HCEC 1CT (cell line): ENCODE measurements around the gene MAGOH.
"Not testable (repeated sequence)": the region's sequence is repeated elsewhere in the genome, so short reads cannot be mapped to it uniquely, and the experiment has no call there.

ENCODE experiments used
- DNase-seq: peaks from one replicate; pipeline ENCODE4 v3.0.0-alpha.2; 2017

MAGOH gene

DNA sequence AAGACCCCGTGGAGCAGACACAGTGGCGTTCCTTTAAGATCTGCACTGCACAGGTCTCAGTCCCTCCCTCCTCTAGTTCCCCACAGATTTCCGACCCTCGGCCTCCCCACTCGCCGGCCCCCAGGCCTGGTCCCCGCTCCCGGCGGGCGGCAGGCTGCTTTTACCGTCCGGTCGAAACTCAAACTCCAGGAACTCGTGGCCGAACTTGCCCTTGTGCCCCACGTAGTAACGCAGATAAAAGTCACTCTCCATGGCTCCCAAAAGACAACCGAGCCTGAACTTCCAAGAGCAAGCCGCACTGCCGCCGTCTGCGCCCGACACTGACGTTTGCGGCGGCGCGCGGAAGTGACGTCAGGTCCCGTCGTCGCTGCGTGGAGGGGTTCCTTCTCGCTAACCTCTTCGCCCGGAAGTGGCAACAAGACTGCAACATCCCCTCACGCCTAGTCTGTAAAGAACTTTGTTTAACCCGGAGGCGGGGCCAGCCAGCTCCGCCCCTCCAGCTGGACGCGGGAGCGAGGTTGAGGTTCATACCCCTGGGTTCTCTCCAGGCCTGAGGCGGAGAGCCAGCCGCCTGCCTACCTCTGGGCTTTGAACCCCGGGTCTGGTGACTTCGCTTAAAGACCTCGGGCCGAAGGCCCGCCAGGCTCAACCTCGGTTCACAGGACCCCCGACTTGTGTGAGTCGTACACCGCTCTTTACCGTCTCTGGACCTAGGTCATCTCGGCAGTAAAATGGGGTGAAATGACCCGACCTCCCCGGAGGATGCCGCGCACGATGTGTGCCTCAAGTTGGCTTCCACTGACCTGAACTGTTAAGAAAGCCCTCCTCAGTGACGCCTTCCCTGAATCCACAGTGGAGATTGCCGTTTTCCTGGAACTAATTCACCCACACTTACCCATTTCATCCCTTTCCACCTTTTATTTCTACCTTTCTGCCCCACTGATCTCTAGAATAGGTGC lies at the start of gene MAGOH:
Gene MAGOH (minus strand): TSS at position 322 of the 959 bp plus-strand sequence. CDS start 70 bp downstream, at position 252.
- peak; percentile 95 for DNase-seq

DNA sequence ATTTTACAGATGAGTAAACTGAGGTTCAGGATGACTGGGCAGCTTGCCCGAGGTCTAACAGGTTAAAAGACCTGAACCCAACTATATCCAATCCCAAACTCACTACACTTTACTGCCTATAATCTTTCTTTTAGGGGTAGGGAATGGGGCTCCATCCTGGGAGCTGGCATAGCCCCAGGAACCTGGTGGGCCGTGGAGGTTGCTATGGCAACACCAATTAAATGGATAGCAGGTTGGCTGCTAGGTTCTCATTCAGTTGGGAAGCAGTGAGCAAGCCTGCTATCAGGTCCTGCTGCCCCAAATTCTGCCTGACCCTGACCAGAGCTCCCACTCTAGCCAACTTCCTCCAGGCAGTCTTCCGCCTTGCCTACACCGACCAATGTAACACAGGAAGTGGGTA lies 48.6 kb upstream of the MAGOH start:
- DNase-seq: no peak

DNA sequence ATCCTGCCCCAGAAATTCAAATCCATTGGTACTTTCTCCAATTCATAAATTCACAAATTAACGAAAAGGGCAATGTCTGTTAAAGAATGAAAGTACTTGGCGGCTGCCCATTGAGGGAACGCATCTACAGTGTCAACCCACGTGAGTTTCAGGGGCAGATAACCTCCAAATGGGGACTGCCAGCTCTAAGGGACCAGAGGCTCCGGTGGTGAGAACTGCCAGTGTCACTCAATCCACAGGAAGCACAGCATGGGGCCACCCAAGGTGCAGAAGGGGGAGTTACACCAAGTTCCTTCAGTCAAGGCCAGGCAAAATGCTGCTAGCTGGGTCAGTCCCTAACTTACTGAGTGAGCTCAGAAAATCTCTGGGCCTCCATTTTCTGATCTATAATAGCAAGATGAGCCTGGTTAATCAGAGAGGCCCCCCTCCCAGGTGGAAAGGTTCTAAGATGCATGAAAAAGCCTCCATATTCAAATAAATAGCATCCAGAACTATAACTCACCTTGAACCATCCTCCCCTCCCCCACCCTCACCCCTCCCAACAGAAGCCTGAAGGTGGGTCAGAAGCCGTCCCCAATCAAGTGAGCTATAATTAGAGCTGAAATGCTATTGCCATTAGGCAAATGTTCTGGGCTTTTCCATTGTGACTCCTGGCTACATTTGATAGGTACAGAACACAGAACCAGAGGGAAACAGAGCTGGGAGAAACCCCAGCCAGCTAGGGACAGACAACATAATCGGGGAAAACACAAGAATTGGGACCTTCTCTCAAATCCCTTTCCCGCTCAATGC lies 47.8 kb upstream of the MAGOH start:
- DNase-seq: no peak

DNA sequence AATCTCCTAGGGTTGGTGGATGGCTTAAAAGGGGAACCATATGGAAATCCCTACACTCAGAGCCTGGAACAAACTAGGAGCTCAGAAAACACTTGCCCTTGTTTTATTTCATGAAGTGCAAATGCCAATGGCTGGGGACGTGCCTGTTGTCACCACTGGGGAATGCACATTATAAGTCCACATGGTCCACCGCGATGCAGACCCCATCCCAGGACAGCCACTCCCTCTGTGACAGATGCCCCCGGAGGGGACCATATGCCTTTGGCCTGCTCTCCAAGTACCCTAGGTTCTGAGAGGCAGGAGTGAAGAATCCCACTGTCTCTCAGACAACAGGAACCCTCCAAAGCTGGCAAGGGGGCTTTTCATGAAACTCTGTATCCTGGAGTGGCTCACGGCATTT lies 47.2 kb upstream of the MAGOH start:
- DNase-seq: no peak

DNA sequence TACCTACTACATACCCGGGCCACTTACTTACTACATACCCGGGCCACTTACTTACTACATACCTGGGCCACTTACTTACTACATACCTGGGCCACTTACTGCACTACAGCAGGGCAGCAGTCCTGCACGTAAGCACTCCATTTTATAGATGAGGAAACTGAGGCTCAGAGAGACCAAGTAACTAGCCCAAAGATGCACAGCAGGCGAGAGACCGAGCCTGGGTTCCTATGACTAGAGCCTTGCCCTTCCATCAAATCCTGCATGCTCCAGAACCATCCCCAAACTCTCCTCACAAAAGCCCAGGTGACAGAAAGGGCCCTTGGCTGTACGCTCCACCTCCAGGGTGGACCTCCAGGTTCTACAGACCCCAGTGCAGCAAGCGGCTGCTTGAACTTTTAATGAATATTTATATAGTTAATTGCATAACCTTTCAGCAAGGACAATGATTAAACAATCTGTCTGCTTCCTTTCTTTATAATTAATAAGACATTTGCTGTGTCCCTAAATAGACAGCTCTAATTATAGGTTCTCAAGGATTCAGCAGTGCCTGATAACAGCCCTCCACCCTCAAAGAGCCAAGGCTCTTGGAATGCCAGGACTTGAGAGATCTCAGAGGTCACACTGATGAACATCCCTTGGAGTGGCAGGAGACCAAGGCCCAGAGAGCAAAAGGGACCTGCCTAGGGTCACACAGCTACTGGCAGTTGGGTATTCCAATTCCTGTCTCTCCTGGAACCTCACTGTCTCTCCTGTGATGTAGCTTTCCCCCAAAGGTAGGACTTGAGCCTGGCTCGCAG lies 46.1 kb upstream of the MAGOH start:
- no peak for DNase-seq

DNA sequence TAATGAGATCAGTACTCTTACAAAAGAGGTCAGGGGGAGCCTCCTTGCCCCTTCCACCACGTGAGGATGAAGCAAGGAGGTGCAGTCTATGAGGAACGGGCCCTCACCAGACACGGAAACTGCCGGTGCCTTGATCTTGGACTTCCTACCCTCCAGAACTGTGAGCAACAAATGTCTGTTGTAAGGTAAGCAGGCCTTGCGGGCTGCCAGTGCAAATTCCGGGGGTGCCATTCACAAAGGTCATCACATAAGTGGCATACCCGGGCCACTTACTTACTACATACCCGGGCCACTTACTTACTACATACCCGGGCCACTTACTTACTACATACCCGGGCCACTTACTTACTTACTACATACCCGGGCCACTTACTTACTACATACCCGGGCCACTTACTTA lies 44.8 kb upstream of the MAGOH start:
- not testable (repeated sequence) for DNase-seq

DNA sequence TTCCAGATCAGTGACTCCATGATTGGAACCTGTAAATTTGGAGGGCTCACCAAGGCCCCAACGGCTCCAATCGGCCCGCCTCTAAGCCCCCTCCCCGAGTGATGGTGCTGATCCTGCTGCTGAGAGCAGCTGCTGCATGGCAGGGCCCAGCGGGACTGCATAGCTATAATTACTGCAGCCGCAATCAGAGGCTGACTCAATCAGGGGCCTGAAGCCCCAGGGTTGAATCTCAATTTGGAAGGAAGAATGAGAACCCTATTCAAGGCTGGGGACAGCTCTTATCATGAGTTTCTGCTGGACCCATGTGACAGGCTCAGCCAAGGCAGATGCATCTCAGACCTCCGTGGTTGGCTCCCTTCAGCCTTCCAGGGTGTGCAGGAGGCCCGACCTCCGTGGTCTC lies 42.8 kb upstream of the MAGOH start:
- no peak for DNase-seq

DNA sequence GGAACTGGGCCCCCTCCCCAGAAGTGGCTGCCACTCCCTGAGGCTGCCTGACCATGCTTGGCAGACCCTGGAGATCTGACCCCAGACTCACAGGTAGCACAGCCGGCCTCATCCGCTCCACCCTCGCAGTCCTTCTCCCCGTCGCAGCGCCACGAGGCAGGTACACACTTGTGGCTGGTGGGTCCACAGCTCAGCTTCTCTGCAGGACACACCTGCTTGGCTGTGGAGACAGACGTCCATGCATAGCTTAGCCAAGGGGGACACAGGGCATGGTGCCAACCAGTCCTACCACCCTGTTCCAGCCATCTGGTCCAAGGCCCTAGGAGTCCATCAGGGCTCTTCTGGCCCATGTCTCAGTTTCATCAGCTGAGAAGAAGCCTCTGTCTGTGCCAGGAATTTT lies 42.2 kb upstream of the MAGOH start:
- no peak for DNase-seq

DNA sequence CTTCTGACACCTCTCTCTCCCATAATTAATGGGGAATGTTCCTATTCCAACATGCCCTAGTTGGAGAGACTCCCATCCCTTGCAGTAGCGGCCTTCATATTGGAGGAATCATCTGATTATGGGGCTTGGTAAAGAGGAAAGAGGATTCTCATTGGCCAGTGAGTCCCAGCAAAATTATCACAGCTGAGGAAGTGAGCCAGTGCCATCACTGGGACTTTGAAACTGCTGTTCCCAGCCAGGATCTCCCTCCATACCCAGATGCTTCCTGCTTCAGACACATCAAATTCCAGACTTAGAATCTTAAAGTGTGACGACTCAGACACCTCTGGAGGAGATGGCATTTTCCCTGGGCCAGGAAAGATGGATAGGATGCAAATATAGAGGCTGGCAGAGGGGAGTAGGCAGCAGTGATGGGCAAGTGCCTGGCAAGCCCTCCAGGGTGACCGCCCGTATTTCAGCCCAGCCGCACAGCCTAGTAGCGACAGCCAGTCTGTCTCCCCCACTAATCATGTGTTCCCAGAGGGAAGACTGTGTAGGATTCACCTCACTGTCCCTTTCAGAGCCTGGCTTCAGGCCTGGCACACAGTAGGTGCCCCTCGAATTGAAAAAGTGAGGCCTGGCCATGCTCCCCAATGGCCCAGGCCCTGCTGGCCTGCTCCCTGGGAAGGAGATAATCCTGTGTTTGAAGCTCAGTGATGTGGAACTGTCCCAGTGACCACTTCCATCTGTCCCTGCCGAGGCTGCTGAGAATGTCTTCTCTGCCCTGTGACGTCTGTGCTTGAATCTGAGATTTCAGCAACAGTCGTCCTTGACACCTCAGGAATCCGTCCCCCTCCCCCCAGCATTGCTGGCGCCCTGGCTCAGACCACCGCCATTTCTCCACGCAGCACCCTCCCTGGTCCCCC lies 41.2 kb upstream of the MAGOH start:
- DNase-seq: no peak

DNA sequence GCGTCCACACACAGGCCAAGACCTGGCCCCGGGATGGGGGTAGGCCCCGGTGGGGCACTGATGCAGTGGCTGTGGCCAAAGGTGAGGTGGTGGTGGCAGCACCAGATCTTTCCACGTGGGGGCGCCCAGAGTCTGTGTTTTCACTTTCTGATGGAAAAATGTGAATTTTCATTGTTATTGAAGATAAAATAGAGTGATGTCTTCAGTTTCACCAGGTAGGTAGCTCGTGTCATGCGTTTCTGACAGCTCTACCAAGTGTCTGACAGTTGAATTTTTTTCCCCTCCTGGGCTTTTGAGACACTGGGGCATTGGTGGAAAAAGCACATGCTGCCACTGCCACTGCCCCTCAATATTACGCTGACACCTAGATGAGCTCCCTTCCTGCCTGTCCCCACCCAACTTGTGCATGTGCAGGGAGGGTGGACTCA lies 40.0 kb upstream of the MAGOH start:
- DNase-seq: no peak

DNA sequence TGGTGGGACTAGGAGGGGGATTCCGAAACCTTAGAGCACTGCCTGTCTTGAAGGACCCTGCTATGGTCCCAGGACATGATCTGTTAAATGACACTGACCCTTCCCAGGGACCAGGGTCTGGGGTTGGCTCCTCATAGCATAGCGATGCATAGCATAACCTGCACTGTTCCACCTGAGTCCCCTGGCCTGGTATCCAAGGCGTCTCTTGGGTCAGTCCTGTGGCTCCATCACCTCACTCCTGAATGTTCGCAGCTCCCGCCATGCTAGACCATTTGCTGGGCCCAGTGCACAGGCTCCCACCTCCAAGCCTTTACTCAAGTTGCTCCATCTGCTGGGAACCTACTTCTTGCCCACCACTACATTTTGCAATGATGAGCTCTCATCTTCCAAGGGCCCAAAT lies 39.0 kb upstream of the MAGOH start:
- DNase-seq: no peak

DNA sequence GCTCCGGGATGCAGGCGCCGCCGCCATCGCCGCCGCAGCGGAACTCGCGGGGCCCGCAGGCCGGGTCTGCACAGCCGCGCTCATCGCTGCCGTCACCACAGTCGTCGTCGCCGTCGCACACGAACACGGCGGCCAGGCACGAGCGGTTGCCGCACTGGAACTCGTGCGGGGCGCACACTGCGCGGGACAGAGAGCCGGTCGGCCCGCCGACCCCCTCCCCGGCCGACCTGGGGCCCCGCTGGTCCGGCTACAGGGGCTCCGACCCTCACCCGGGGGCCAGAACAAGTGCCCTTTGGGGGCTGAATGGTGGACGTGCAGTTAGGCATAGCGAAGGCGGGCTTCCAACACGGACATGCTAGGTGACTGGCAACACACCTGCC lies 38.6 kb upstream of the MAGOH start:
- DNase-seq: no peak

DNA sequence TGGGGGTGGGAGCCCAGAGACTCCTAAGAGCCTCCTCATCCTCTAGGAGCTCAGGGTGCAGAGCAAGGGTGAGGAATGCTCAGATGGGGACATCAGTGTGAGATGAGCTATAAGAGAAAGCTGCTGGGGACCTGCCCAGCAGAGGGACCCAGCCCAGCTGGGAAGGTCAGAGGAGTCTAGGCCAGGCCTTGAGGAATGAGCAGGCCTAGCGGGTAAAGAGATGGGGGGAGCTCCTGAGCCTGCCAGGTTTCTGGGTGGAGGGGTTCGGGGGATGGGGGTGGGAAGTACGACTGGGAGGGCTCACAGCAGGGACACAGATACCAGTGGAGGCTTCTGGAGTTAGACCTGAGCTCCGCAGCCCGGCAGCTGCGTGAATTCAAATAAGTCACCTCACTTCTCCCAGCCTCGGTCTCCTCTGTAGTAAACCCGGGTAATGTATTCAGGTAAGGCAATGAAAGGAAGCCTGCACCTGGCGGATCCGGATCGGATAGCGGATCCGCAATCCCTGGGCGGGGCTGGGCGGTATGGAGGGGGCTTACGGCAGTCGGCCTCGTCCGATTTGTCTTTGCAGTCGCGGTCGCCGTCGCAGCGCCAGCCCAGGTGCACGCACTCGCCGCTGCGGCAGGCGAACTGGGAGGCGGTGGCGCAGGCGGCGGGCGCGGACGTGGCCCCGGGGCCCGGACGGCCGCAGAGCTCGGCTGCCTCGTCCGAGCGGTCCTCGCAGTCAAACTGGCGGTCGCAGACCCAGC lies 38.0 kb upstream of the MAGOH start:
- DNase-seq: no peak

DNA sequence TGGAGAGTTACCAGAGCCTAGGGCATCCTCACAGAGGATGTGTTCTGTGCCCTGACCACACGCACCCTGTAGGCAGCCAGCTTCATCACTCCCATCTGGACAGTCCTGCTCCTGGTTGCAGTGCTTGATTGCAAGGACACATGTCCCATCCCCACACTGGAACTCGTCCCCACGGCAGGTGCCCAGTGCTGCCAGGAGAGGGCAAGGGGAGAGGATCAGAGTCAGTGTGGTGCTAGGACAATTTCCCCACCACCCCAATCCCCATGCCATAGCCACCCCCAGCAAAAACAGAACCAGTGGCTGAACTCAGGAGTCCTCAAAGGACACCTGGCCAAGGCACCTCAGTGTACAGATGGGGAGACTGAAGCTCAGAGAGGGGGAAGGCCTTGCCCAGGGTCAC lies 37.2 kb upstream of the MAGOH start:
- no peak for DNase-seq

DNA sequence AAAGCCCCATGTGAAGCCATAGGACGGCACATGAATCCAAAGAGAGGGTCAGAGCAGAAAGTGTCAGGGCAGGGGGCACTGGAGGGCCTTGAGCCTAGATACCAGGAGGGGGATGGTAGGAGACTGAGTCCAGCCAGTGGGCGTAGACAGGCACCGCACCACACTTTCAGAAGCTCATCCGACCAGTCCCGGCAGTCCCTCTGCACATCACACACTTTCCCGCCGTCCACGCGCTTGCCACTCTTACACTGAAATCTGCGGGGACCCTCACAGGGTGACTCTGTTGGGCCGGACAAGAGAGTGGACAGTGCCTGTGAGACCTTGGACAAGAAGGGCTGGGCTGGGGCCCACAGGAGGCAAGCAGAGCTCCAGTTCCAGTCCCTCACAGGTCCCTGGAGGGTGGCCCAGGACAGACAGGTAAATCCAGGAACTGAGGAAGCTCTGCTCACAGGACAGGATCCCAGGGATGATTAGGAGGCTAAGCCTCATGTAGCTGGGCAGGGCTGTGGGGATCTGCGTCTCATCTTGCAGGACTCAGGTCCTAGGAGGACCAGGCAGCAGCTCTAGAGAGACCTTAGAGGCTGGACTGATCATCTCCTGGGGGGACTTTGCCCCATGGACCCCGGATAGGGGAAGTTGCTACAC lies 36.3 kb upstream of the MAGOH start:
- DNase-seq: no peak

DNA sequence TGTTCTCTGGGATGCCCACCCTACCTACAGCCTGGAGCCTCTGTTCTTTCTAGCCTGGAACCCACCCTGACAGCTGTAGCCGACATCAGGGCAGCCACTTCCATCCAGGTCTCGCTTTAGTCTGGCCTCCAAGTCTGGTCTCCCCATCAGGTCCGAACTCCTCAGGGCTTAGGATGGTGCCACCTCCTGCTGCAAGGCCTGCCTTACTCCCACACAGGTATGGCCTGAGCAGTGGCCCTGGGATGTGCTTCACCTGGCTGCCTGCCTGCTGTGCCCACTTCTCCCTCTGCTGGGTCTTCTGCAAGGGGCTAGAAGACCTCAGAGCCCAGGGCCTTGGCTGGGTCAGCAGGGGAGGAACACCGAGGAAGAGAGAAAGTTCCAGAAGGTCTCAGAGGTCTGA lies 35.7 kb upstream of the MAGOH start:
- no peak for DNase-seq

DNA sequence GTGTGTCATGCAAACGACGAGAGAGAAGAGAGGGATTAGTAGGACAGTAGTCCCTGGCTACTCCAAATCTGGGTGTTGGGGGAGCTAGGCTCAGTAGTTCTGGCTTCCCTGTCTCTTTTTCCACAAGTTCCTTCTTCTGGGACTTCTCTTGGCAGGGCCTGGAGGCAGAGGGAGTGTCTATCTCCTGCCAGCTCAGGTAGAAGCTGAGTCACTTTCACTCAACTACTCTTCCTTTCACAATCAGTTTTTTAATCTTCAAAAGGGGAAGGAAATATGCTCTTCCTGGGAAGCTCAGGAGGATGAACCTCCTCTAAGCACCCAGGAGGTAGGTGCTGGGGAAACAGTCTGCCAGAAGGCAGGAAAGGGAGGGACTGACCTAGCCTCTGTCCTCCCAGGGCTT lies 35.2 kb upstream of the MAGOH start:
- DNase-seq: no peak

DNA sequence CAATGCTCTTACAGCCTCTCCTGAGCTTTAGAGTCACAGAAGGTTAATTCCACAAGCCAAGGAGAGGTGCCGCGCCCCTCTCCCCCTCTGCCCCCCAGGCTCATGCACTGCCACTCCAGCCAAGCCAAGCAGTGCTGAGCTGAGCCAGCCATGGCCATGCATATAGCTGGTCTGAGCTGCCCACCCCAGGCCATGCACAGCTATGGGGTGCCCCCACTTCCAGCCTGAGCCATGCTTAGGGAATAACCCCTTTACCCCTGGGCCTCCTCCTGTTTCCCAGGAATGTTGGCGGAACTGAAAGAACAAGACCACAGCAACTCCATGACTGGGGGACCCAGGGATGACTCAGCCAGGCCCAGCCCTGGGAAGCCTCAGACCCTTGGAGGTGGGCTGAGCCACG lies 34.0 kb upstream of the MAGOH start:
- DNase-seq: no peak

DNA sequence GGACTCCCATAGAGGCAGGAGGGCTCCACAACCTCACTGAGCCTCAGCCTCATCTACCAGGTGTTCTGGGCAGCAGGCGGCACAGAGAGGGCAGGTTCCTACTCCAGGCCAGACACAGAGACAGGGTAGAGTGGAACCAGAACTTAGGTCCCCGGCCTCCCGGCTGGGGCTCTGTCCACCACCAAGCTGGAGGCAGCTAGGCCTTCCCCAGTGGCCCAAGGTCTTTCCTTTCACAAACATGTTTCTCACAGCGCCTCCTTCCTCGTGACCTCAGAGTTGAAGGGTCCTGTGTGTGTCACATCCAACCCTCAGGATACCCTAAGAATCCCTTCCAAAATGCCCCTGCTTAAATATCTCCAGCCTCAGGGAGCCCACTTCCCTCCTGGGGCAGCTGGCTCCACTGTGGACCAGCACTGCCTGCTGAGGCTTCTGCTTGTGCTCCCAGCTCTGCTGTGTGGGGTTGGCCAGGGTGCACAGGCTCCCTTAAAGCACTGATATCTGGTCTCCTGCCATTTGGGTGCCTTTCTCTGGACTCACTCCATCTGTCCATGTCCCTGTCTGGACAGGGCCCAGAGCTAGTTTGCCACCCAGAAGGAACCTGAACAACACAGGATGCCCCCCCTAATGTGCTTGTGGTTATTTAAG lies 33.2 kb upstream of the MAGOH start:
- DNase-seq: no peak

DNA sequence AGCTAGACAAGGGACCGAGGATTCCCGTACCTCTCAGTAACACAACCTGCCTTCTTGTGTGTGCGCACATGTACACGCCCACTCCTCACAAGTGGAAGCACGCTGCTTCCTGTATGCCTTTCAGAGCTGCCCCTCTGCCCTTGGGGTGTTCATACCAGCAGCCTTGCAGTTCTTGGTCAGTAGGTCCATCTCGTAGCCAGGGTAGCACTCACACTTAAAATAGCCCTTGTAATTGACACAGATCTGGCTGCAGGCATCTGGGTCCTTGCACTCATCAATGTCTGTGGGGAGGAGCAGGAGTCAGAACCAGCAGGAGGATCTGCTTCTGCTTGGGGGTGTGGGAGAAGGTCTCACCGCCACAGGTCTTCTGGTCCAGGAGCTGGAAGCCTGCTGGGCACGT lies 32.6 kb upstream of the MAGOH start:
- DNase-seq: no peak
